Memory B cell (primary cell): ENCODE results near the gene GPRASP2.
"Not testable (repeated sequence)": the region's sequence is repeated elsewhere in the genome, so short reads cannot be mapped to it uniquely, and the experiment has no call there.

ENCODE experiments used
- ATAC-seq: fragments of 150-1000 bp; cut with Tn5 transposase; 2 replicates; pipeline ENCODE4 v1.10.0; 2021; ENCODE audit warnings: low read depth, mild to moderate bottlenecking, moderate library complexity
- DNase-seq, 2 donors: peaks; one replicate each; pipeline ENCODE4 v3.0.0; 2022; ENCODE audit warnings: low spot score in 2 of 2
- H3K27ac Mint-ChIP-seq: one replicate; pipeline ENCODE4 v1.8.0; 2022; ENCODE audit warnings: mild to moderate bottlenecking, moderate library complexity, mixed read lengths
- H3K27me3 Mint-ChIP-seq: one replicate; pipeline ENCODE4 v1.8.0; 2022; ENCODE audit warnings: mixed read lengths
- H3K36me3 Mint-ChIP-seq: one replicate; pipeline ENCODE4 v1.8.0; 2022; ENCODE audit warnings: mild to moderate bottlenecking, mixed read lengths
- H3K4me1 Mint-ChIP-seq: one replicate; pipeline ENCODE4 v1.8.0; 2022; ENCODE audit warnings: mixed read lengths
- H3K4me3 Mint-ChIP-seq: one replicate; pipeline ENCODE4 v1.8.0; 2022; ENCODE audit warnings: mild to moderate bottlenecking, moderate library complexity, mixed read lengths
- H3K9me3 Mint-ChIP-seq: one replicate; pipeline ENCODE4 v1.8.0; 2022; ENCODE audit warnings: mixed read lengths

The GPRASP2 gene

GRCh38 chrX:102715967-102716366 is 3.7 kb downstream of the GPRASP2 start:
- H3K9me3 Mint-ChIP-seq, result no peaks in the 10 kb centered on the region
- no peak overlapping the region for H3K27ac Mint-ChIP-seq
- H3K4me1 Mint-ChIP-seq, result peaks cover 10% of the 10 kb centered on the region
- no peaks in the 10 kb centered on the region for H3K36me3 Mint-ChIP-seq
- no peak overlapping the region for H3K4me3 Mint-ChIP-seq
- DNase-seq (no peak), ATAC-seq (no peak)
- H3K27me3 Mint-ChIP-seq, result peaks cover 7% of the 10 kb centered on the region

GRCh38 chrX:102720237-102721168 is 8.3 kb downstream of the GPRASP2 start, which contains the start of gene GPRASP3:
GPRASP3 (plus strand) TSS chrX:102720743; CDS start chrX:102748996, 28,253 bp downstream.
- Mint-ChIP-seq H3K4me3 (peak within 1 kb of the TSS; percentile 88), H3K36me3 (no peaks in the 10 kb centered on the region), H3K9me3 (no peaks in the 10 kb centered on the region), H3K4me1 (peaks cover 6% of the 10 kb centered on the region), H3K27ac (peak within 1 kb of the TSS; percentile 66), H3K27me3 (no peaks in the 10 kb centered on the region)
- DNase-seq (peak in 1 of 2 donors; percentile 21), ATAC-seq (peak; percentile 98)

GRCh38 chrX:102721169-102721506 is 8.9 kb downstream of the GPRASP2 start:
- H3K9me3 Mint-ChIP-seq, H3K4me1 Mint-ChIP-seq, DNase-seq, ATAC-seq, H3K36me3 Mint-ChIP-seq, H3K27me3 Mint-ChIP-seq, H3K27ac Mint-ChIP-seq: not testable (repeated sequence)
- peak overlapping the region; percentile 88 for H3K4me3 Mint-ChIP-seq

GRCh38 chrX:102723456-102723855 is 11.2 kb downstream of the GPRASP2 start:
- no peak for ATAC-seq
- Mint-ChIP-seq H3K27ac (no peak overlapping the region), H3K27me3 (no peaks in the 10 kb centered on the region), H3K4me1 (peaks cover 6% of the 10 kb centered on the region), H3K9me3 (no peaks in the 10 kb centered on the region), H3K4me3 (no peak overlapping the region), H3K36me3 (no peaks in the 10 kb centered on the region)
- no peak for DNase-seq

GRCh38 chrX:102727761-102728160 is 15.5 kb downstream of the GPRASP2 start:
- H3K9me3 Mint-ChIP-seq, result no peaks in the 10 kb centered on the region
- H3K27ac Mint-ChIP-seq, result no peak overlapping the region
- no peaks in the 10 kb centered on the region for H3K4me1 Mint-ChIP-seq
- no peaks in the 10 kb centered on the region for H3K36me3 Mint-ChIP-seq
- DNase-seq (no peak), ATAC-seq (no peak)
- no peak overlapping the region for H3K4me3 Mint-ChIP-seq
- H3K27me3 Mint-ChIP-seq, result no peaks in the 10 kb centered on the region

GRCh38 chrX:102728646-102729045 is 16.4 kb downstream of the GPRASP2 start:
- ATAC-seq, result no peak
- no peaks in the 10 kb centered on the region for H3K9me3 Mint-ChIP-seq
- no peak for DNase-seq
- H3K4me1 Mint-ChIP-seq, result no peaks in the 10 kb centered on the region
- no peaks in the 10 kb centered on the region for H3K27me3 Mint-ChIP-seq
- H3K27ac Mint-ChIP-seq, result no peak overlapping the region
- H3K36me3 Mint-ChIP-seq, result no peaks in the 10 kb centered on the region
- no peak overlapping the region for H3K4me3 Mint-ChIP-seq

- Mint-ChIP-seq H3K27ac (no peak overlapping the region), H3K4me1 (no peaks in the 10 kb centered on the region), H3K4me3 (no peak overlapping the region), H3K27me3 (no peaks in the 10 kb centered on the region), H3K36me3 (peaks cover 2% of the 10 kb centered on the region), H3K9me3 (no peaks in the 10 kb centered on the region)
- DNase-seq (no peak), ATAC-seq (no peak)
Observed at GRCh38 chrX:102739657-102740056, 27.4 kb downstream of the GPRASP2 start.

GRCh38 chrX:102744307-102744706 is 32.1 kb downstream of the GPRASP2 start:
- Mint-ChIP-seq H3K4me1 (peaks cover 2% of the 10 kb centered on the region), H3K4me3 (no peak overlapping the region)
- no peak for ATAC-seq

GRCh38 chrX:102745513-102745856 is 33.2 kb downstream of the GPRASP2 start:
- H3K9me3 Mint-ChIP-seq, result no peaks in the 10 kb centered on the region
- H3K4me3 Mint-ChIP-seq, result peak overlapping the region; percentile 87
- no peak for ATAC-seq
- H3K27ac Mint-ChIP-seq, result no peak overlapping the region
- peaks cover 2% of the 10 kb centered on the region for H3K4me1 Mint-ChIP-seq
- no peaks in the 10 kb centered on the region for H3K36me3 Mint-ChIP-seq
- no peak for DNase-seq
- H3K27me3 Mint-ChIP-seq, result peaks cover 3% of the 10 kb centered on the region

More at GRCh38 chrX:102744307-102744706, 32.1 kb downstream of the GPRASP2 start:
- H3K27me3 Mint-ChIP-seq, result peaks cover 3% of the 10 kb centered on the region
- H3K27ac Mint-ChIP-seq, result no peak overlapping the region
- no peaks in the 10 kb centered on the region for H3K9me3 Mint-ChIP-seq
- no peak for DNase-seq
- no peaks in the 10 kb centered on the region for H3K36me3 Mint-ChIP-seq

- H3K27ac Mint-ChIP-seq, result no peak overlapping the region
- peak; percentile 29 for ATAC-seq
- H3K36me3 Mint-ChIP-seq, result no peaks in the 10 kb centered on the region
- peak overlapping the region; percentile 87 for H3K4me3 Mint-ChIP-seq
- peaks cover 3% of the 10 kb centered on the region for H3K27me3 Mint-ChIP-seq
- H3K9me3 Mint-ChIP-seq, result no peaks in the 10 kb centered on the region
- DNase-seq, result peak in 1 of 2 donors; percentile 10
- peaks cover 2% of the 10 kb centered on the region for H3K4me1 Mint-ChIP-seq
Observed at GRCh38 chrX:102745857-102746584, 33.8 kb downstream of the GPRASP2 start.

- Mint-ChIP-seq H3K27me3 (no peaks in the 10 kb centered on the region), H3K4me3 (no peak overlapping the region), H3K36me3 (peaks cover 2% of the 10 kb centered on the region), H3K9me3 (no peaks in the 10 kb centered on the region), H3K27ac (no peak overlapping the region), H3K4me1 (peaks cover 9% of the 10 kb centered on the region)
- no peak for ATAC-seq
- DNase-seq, result no peak
Observed at GRCh38 chrX:102765217-102765616, 53.0 kb downstream of the GPRASP2 start.

- H3K36me3 Mint-ChIP-seq, result peaks cover 2% of the 10 kb centered on the region
- peaks cover 9% of the 10 kb centered on the region for H3K4me1 Mint-ChIP-seq
- no peak overlapping the region for H3K27ac Mint-ChIP-seq
- ATAC-seq, result no peak
- no peaks in the 10 kb centered on the region for H3K9me3 Mint-ChIP-seq
- no peaks in the 10 kb centered on the region for H3K27me3 Mint-ChIP-seq
- H3K4me3 Mint-ChIP-seq, result no peak overlapping the region
- no peak for DNase-seq
Observed at GRCh38 chrX:102765809-102766208, 53.6 kb downstream of the GPRASP2 start.

GRCh38 chrX:102767287-102767686 is 55.0 kb downstream of the GPRASP2 start:
- Mint-ChIP-seq H3K36me3 (peaks cover 2% of the 10 kb centered on the region), H3K4me3 (no peak overlapping the region), H3K4me1 (peaks cover 11% of the 10 kb centered on the region), H3K27ac (peak overlapping the region; percentile 83), H3K27me3 (no peaks in the 10 kb centered on the region), H3K9me3 (no peaks in the 10 kb centered on the region)
- ATAC-seq (no peak), DNase-seq (no peak)
